Gastroesophageal sphincter (tissue), 4 donors: ENCODE data around the gene MYOCD. TPM values are rescaled to one million over a fixed set of nuclear protein-coding genes. Genes with fewer than 3 reads are reported as not detected.
A peak's percentile ranks its signal among the peaks of the same experiment; 100 is the strongest.

Experiments used
- ATAC-seq: fragments of 150-250 bp; one replicate; pipeline ENCODE4 v1.9.1; 2016; ENCODE audit warnings: mild to moderate bottlenecking, moderate library complexity
- H3K27ac ChIP-seq, 4 donors: fragments of 200-600 bp; sonication (generic) in 3 of 4; 1 replicate in 3 of 4; 2 replicates in 1 of 4; pipeline ENCODE4 v1.5.1; 2016 to 2019
- H3K27me3 ChIP-seq: fragments of 200-600 bp; sonication (generic); one replicate; pipeline ENCODE4 v1.5.1; 2019
- H3K36me3 ChIP-seq, 2 donors: fragments of 200-600 bp; sonication (generic); one replicate each; pipeline ENCODE4 v1.5.1; 2019; ENCODE audit warnings: control low read depth in 1 of 2
- H3K4me1 ChIP-seq, 3 donors: fragments of 200-600 bp; sonication (generic); 1 replicate in 2 of 3; 2 replicates in 1 of 3; pipeline ENCODE4 v1.5.1; 2016 to 2019; ENCODE audit warnings: control low read depth in 2 of 3
- H3K4me3 ChIP-seq, 2 donors: fragments of 200-600 bp; sonication (generic); one replicate each; pipeline ENCODE4 v1.5.1; 2019; ENCODE audit warnings: mild to moderate bottlenecking in 1 of 2, moderate library complexity in 1 of 2
- H3K9me3 ChIP-seq, 3 donors: fragments of 200-600 bp; sonication (generic); one replicate each; pipeline ENCODE4 v1.5.1; 2017 to 2019; ENCODE audit warnings: control low read depth in 2 of 3
- EP300 ChIP-seq: sonication (generic); formaldehyde crosslinking; IDR thresholded peaks from one replicate; pipeline ENCODE4 v1.6.1; 2017; ENCODE audit warnings: antibody characterized with exemption, mild to moderate bottlenecking
- POLR2A ChIP-seq, 2 donors: fragments of 450-650 bp; IDR thresholded peaks; one replicate each; pipeline ENCODE4 v1.6.1; 2017; ENCODE audit warnings: antibody characterized with exemption in 2 of 2, mild to moderate bottlenecking in 2 of 2, moderate library complexity in 1 of 2
- POLR2AphosphoS5 ChIP-seq: sonication (generic); formaldehyde crosslinking; IDR thresholded peaks from one replicate; pipeline ENCODE4 v1.6.1; 2017; ENCODE audit warnings: antibody characterized with exemption
- WGBS, 2 donors: methylation state at CpG; one replicate each; pipeline ENCODE4 v1.1.5; 2018; ENCODE audit warnings: low coverage in 1 of 2; 5-methylcytosine and 5-hydroxymethylcytosine counted together
- total RNA-seq, 4 donors: library from RNA; depleted of rRNA; stranded (reverse); fragments of >200 nt; gene quantifications; one replicate each; pipeline ENCODE4 v1.1.0, GENCODE V29; 2016
- TF ChIP-seq, protein P1 (sequence below), 4 experiments: fragments of 200-600 bp in 2 of 4; fragments of 450-650 bp in 2 of 4; sonication (generic) in 1 of 4; IDR thresholded peaks; one replicate each; pipeline ENCODE4 v1.5.1; 2017 to 2019; ENCODE audit warnings: antibody characterized with exemption in 4 of 4, mild to moderate bottlenecking in 2 of 4, moderate library complexity in 2 of 4

The MYOCD gene
- total RNA-seq, 4 donors from 2014 or later, result 93.0 to 219 (median 120) TPM

GRCh38 chr17:12656354-12656753 lies 9.3 kb upstream of the MYOCD start:
- ATAC-seq, result no peak
- H3K27ac ChIP-seq, result no peak overlapping the region
- H3K36me3 ChIP-seq, result no peaks in the 10 kb centered on the region
- no peaks in the 10 kb centered on the region for H3K27me3 ChIP-seq
- no peaks in the 10 kb centered on the region for H3K4me1 ChIP-seq
- 84% methylated on average over 2 of the region's 2 CpGs; no CpG with 5 or more reads in 1 of the 2 donors for WGBS, 2 donors
- no peak overlapping the region for H3K4me3 ChIP-seq
- no peaks in the 10 kb centered on the region for H3K9me3 ChIP-seq
- TF ChIP-seq, protein P1, sequence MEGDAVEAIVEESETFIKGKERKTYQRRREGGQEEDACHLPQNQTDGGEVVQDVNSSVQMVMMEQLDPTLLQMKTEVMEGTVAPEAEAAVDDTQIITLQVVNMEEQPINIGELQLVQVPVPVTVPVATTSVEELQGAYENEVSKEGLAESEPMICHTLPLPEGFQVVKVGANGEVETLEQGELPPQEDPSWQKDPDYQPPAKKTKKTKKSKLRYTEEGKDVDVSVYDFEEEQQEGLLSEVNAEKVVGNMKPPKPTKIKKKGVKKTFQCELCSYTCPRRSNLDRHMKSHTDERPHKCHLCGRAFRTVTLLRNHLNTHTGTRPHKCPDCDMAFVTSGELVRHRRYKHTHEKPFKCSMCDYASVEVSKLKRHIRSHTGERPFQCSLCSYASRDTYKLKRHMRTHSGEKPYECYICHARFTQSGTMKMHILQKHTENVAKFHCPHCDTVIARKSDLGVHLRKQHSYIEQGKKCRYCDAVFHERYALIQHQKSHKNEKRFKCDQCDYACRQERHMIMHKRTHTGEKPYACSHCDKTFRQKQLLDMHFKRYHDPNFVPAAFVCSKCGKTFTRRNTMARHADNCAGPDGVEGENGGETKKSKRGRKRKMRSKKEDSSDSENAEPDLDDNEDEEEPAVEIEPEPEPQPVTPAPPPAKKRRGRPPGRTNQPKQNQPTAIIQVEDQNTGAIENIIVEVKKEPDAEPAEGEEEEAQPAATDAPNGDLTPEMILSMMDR (IDR thresholded peaks at IDR 0.05), result no peak
- TF ChIP-seq POLR2A (IDR thresholded peaks at IDR 0.05), result no peak
- no peak for TF ChIP-seq POLR2AphosphoS5

DNA sequence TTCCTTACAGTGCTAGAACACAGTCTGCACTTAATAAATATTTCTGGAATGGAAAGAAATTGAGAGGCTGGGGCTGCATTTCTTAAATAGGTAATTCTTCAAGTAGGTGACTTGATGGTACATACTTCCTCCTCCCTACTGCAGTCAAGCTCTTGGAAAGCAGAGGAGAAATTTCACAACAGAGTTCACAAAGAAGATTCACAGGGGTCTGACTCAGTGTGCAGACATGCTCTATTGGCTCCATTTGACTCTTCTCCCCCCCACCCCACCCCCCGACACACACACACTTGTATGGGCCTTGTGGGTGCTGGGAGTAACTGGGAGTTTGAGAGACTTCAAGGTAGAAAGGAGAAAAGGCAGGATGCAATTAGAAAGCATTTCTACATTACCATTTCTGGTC lies 6.2 kb upstream of the MYOCD start:
- peaks cover 0 to 11% (median 0%) of the 10 kb centered on the region in 3 donors for H3K4me1 ChIP-seq
- TF ChIP-seq POLR2A (IDR thresholded peaks at IDR 0.05), result no peak
- TF ChIP-seq, protein P1 (IDR thresholded peaks at IDR 0.05), result no peak
- no peak for TF ChIP-seq EP300
- TF ChIP-seq POLR2AphosphoS5, result no peak
- peaks cover 5% of the 10 kb centered on the region for H3K27me3 ChIP-seq
- WGBS, 2 donors, result 80% methylated on average over 1 of the region's 1 CpG; no CpG with 5 or more reads in 1 of the 2 donors
- no peak overlapping the region for H3K4me3 ChIP-seq
- no peaks in the 10 kb centered on the region for H3K9me3 ChIP-seq
- H3K36me3 ChIP-seq, result no peaks in the 10 kb centered on the region
- no peak overlapping the region for H3K27ac ChIP-seq
- no peak for ATAC-seq

GRCh38 chr17:12664252-12664651 lies 1.4 kb upstream of the MYOCD start:
- Histone ChIP-seq H3K27me3 (peaks cover 5% of the 10 kb centered on the region), H3K9me3 (no peaks in the 10 kb centered on the region), H3K27ac (peak overlapping the region; percentile 64 to 95 (median 92)), H3K36me3 (no peaks in the 10 kb centered on the region), H3K4me3 (peak overlapping the region in 1 of 2 donors; percentile 80), H3K4me1 (peaks cover 0 to 25% (median 0%) of the 10 kb centered on the region in 3 donors)
- ATAC-seq, result no peak
- no peak for TF ChIP-seq EP300
- TF ChIP-seq, protein P1 (IDR thresholded peaks at IDR 0.05), result no peak
- TF ChIP-seq POLR2A (IDR thresholded peaks at IDR 0.05), result no peak
- no peak for TF ChIP-seq POLR2AphosphoS5
- WGBS, 2 donors, result 51 to 56% methylated on average over 4 to 8 of the region's 11 CpGs

- Histone ChIP-seq H3K9me3 (no peaks in the 10 kb centered on the region), H3K4me1 (peaks cover 0 to 32% (median 0%) of the 10 kb centered on the region in 3 donors), H3K36me3 (no peaks in the 10 kb centered on the region), H3K27ac (peak overlapping the region; percentile 64 to 95 (median 92)), H3K27me3 (peaks cover 5% of the 10 kb centered on the region), H3K4me3 (peak overlapping the region; percentile 51 to 80)
- ATAC-seq, result no peak
- WGBS, 2 donors, result 4 to 8% methylated on average over 5 to 11 of the region's 11 CpGs
- TF ChIP-seq, protein P1 (IDR thresholded peaks at IDR 0.05), result no peak
- TF ChIP-seq POLR2AphosphoS5 (no peak), EP300 (no peak), POLR2A (IDR thresholded peaks at IDR 0.05) (no peak)
Measured at GRCh38 chr17:12664894-12665262, 812 bp upstream of the MYOCD start.

DNA sequence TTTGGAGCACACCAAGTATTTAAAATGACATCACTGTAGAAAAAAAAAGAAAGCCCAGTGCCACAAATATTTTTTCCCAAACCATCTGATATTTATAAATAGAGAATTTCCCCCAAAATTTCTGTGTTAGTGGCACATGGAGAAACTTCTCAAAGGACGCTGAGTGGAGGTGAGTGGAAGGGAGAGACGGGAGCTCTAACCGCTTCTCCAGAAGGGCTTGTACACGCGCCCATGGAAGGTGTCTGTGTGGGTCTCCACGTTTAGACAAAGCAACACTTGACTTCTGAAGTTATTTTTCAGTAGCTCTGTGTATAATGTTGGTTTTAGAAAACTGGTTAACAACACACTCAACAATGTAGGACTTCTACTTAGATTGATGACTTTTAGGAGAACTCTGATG lies 1.0 kb downstream of the MYOCD start:
- Histone ChIP-seq H3K27ac (peak overlapping the region; percentile 64 to 95 (median 92)), H3K4me1 (peaks cover 0 to 49% (median 1%) of the 10 kb centered on the region in 3 donors), H3K9me3 (no peaks in the 10 kb centered on the region), H3K36me3 (no peaks in the 10 kb centered on the region), H3K4me3 (peak overlapping the region; percentile 51 to 80), H3K27me3 (peaks cover 5% of the 10 kb centered on the region)
- ATAC-seq, result no peak
- TF ChIP-seq EP300 (no peak), POLR2A (IDR thresholded peaks at IDR 0.05) (no peak), POLR2AphosphoS5 (no peak)
- TF ChIP-seq, protein P1 (IDR thresholded peaks at IDR 0.05), result no peak
- 16 to 40% methylated on average over 2 to 6 of the region's 6 CpGs for WGBS, 2 donors
